Ishikawa (cell line): ENCODE data around the gene CACNB2.

Experiments used
- CEBPB ChIP-seq: IDR thresholded peaks from 2 replicates; pipeline ENCODE4 v1.6.1; 2012
- CREB1 ChIP-seq: IDR thresholded peaks from 2 replicates; pipeline ENCODE4 v1.6.1; 2012; ENCODE audit warnings: low read depth
- EP300 ChIP-seq: IDR thresholded peaks from 2 replicates; pipeline ENCODE4 v1.6.1; 2012; ENCODE audit warnings: borderline replicate concordance
- FOXM1 ChIP-seq: IDR thresholded peaks from 2 replicates; pipeline ENCODE4 v1.6.1; 2012; ENCODE audit warnings: low read depth, borderline replicate concordance
- MAX ChIP-seq: IDR thresholded peaks from 2 replicates; pipeline ENCODE4 v1.6.1; 2012
- RAD21 ChIP-seq: IDR thresholded peaks from 2 replicates; pipeline ENCODE4 v1.6.1; 2012; ENCODE audit warnings: low read depth
- REST ChIP-seq: IDR thresholded peaks from 2 replicates; pipeline ENCODE4 v1.6.1; 2012; ENCODE audit warnings: low read depth, mild to moderate bottlenecking
- TCF12 ChIP-seq: IDR thresholded peaks from 2 replicates; pipeline ENCODE4 v1.6.1; 2012; ENCODE audit warnings: low read depth
- TEAD4 ChIP-seq: IDR thresholded peaks from 2 replicates; pipeline ENCODE4 v1.6.1; 2012
- USF1 ChIP-seq: IDR thresholded peaks from 2 replicates; pipeline ENCODE4 v1.6.1; 2012
- YY1 ChIP-seq: IDR thresholded peaks from 2 replicates; pipeline ENCODE4 v1.6.1; 2012; ENCODE audit warnings: low read depth

- no peak for TF ChIP-seq REST
- no peak for TF ChIP-seq RAD21
- TF ChIP-seq CEBPB, result no peak
- no peak for TF ChIP-seq FOXM1
- TF ChIP-seq USF1, result no peak
- TF ChIP-seq TEAD4, result no peak
- TF ChIP-seq EP300, result no peak
- no peak for TF ChIP-seq YY1
- no peak for TF ChIP-seq TCF12
- TF ChIP-seq CREB1, result no peak
- no peak for TF ChIP-seq MAX
Measured at GRCh38 chr10:18450298-18450697, 310.1 kb downstream of the CACNB2 start.
